K562 (cell line): ENCODE results near the gene HNRNPF. TPM values are rescaled to one million over a fixed set of nuclear protein-coding genes. Genes with fewer than 3 reads are reported as not detected.

Experiments used
- ATAC-seq: fragments of 200-7000 bp; cut with Tn5 transposase; 3 replicates; pipeline ENCODE4 v1.9.1; 2020; ENCODE audit warnings: moderate library complexity
- BruUV-seq: library from RNA; stranded (reverse); fragments of 400-500 nt; replicated peaks from 2 replicates; lab custom pipeline; 2021; lab: Mats Ljungman, UMichigan
- CTCF ChIA-PET: fragments of 300-600 bp; formaldehyde crosslinking; extraction: SDS; loops from one replicate; lab custom pipeline; 2021; ENCODE audit warnings: low intra/inter-chr PET ratio; lab: Yijun Ruan, JAX
- POLR2A ChIA-PET: fragments of 300-600, 350-650 bp; sonication (Branson Sonifier 250); formaldehyde crosslinking; extraction: SDS; loops from one replicate; lab custom pipeline; 2021; ENCODE audit warnings: antibody characterized with exemption, inconsistent platforms; lab: Yijun Ruan, JAX
- DNase-seq, 4 experiments: peaks; one replicate each; pipeline versions ENCODE4 v3.0.0 to v3.0.0-alpha.2; 2011 to 2018; ENCODE audit warnings: low spot score in 3 of 4, mixed read lengths in 3 of 4; ENCODE audit errors: extremely low read depth in 1 of 4
- FAIRE-seq: peaks from 2 replicates; lab custom pipeline; 2011; peaks lifted over from hg19 to GRCh38; lab: Jason Lieb, UNC
- H2AFZ ChIP-seq: 2 replicates; pipeline ENCODE4 v1.6.0; 2011; ENCODE audit warnings: low read depth, low read length, control low read depth, inconsistent platforms
- H3K27ac ChIP-seq: fragments of 200-600 bp; 3 replicates; pipeline ENCODE4 v1.8.0; 2011; ENCODE audit warnings: low read depth, mild to moderate bottlenecking, control low read depth, inconsistent platforms, low read length, moderate library complexity, mixed read lengths; ENCODE audit errors: extremely low read depth
- H3K27me3 ChIP-seq, 2 experiments: fragments of 300-600 bp in 1 of 2; 2 replicates in 1 of 2; 3 replicates in 1 of 2; pipeline versions ENCODE4 v1.6.0 to v1.8.0; 2011; ENCODE audit warnings: inconsistent platforms in 2 of 2, low read length in 2 of 2, mild to moderate bottlenecking in 1 of 2, mixed read lengths in 1 of 2, moderate library complexity in 1 of 2; ENCODE audit not compliant: control insufficient read depth in 2 of 2, insufficient read depth in 2 of 2
- H3K36me3 ChIP-seq: fragments of 300-600 bp; 3 replicates; pipeline ENCODE4 v1.8.0; 2011; ENCODE audit warnings: mild to moderate bottlenecking, low read length, inconsistent platforms; ENCODE audit not compliant: control insufficient read depth, insufficient read depth
- H3K4me1 ChIP-seq, 2 experiments: fragments of 200-600 bp in 1 of 2; replicated peaks in 1 of 2; 2 replicates in 1 of 2; 3 replicates in 1 of 2; pipeline versions ENCODE4 v1.5.1 to v1.8.0; 2011; ENCODE audit warnings: inconsistent platforms in 2 of 2, low read length in 2 of 2, mild to moderate bottlenecking in 1 of 2, mixed read lengths in 1 of 2, moderate library complexity in 1 of 2; ENCODE audit not compliant: control insufficient read depth in 2 of 2, insufficient read depth in 2 of 2
- H3K4me2 ChIP-seq: 2 replicates; pipeline ENCODE4 v1.6.1; 2011; ENCODE audit warnings: low read length, control low read depth, inconsistent platforms, mixed read lengths; ENCODE audit not compliant: insufficient read depth
- H3K4me3 ChIP-seq: fragments of 200-600 bp; sonication (generic), shearing (Covaris generic); 2 replicates; pipeline ENCODE4 v1.5.1; 2016; ENCODE audit warnings: control low read depth, inconsistent platforms
- H3K79me2 ChIP-seq: fragments of 200-600 bp; 3 replicates; pipeline ENCODE4 v1.8.0; 2011; ENCODE audit warnings: low read length, inconsistent platforms; ENCODE audit not compliant: control insufficient read depth, insufficient read depth
- H3K9ac ChIP-seq, 2 experiments: 2 replicates each; pipeline versions ENCODE4 v1.6.0 to v1.6.1; 2011; ENCODE audit warnings: low read depth in 2 of 2, low read length in 2 of 2, control low read depth in 1 of 2, inconsistent platforms in 1 of 2, mild to moderate bottlenecking in 1 of 2, mixed read lengths in 1 of 2; ENCODE audit not compliant: insufficient read depth in 1 of 2
- H3K9me1 ChIP-seq: one replicate; pipeline ENCODE4 v1.6.0; 2011; ENCODE audit warnings: inconsistent platforms, mild to moderate bottlenecking, low read length, moderate library complexity; ENCODE audit not compliant: control insufficient read depth, insufficient read depth
- H3K9me3 ChIP-seq: replicated peaks from 2 replicates; pipeline ENCODE4 v1.5.1; 2011; ENCODE audit warnings: low read depth, low read length, inconsistent platforms; ENCODE audit not compliant: control insufficient read depth, insufficient read depth
- H4K20me1 ChIP-seq: replicated peaks from 2 replicates; pipeline ENCODE4 v1.6.1; 2011; ENCODE audit warnings: low read length, inconsistent platforms, mixed read lengths; ENCODE audit not compliant: control insufficient read depth, insufficient read depth
- BHLHE40 ChIP-seq: IDR thresholded peaks from 2 replicates; pipeline ENCODE4 v1.6.1; 2011; ENCODE audit warnings: low read length, improper control_type of control experiment
- CBX2 ChIP-seq: fragments of 200-600 bp; sonication (generic); IDR thresholded peaks from one replicate; pipeline ENCODE4 v1.6.1; 2012; ENCODE audit warnings: mild to moderate bottlenecking, low read length, inconsistent platforms; ENCODE audit not compliant: insufficient read depth, poor library complexity, severe bottlenecking
- EP400 ChIP-seq: fragments of 450-650 bp; IDR thresholded peaks from 2 replicates; pipeline ENCODE4 v1.6.1; 2017; ENCODE audit warnings: antibody characterized with exemption, mild to moderate bottlenecking, moderate library complexity
- ILF3 ChIP-seq: fragments of 450-650 bp; IDR thresholded peaks from 2 replicates; pipeline ENCODE4 v1.6.1; 2018; ENCODE audit warnings: antibody characterized with exemption, mild to moderate bottlenecking, moderate library complexity, borderline replicate concordance
- NR2C1 ChIP-seq, 2 experiments: fragments of 450-650 bp; IDR thresholded peaks; 2 replicates each; pipeline ENCODE4 v1.6.1; 2017; ENCODE audit warnings: mild to moderate bottlenecking in 2 of 2, antibody characterized with exemption in 1 of 2, inconsistent platforms in 1 of 2, missing compliant biosample characterization in 1 of 2, missing genetic modification characterization in 1 of 2
- SMC3 ChIP-seq: conservative IDR thresholded peaks from 2 replicates; pipeline ENCODE4 v1.6.1; 2011; ENCODE audit warnings: low read depth, low read length, improper control_type of control experiment; ENCODE audit not compliant: insufficient read depth
- TARDBP ChIP-seq: fragments of 450-650 bp; IDR thresholded peaks from 2 replicates; pipeline ENCODE4 v1.6.1; 2016
- TBP ChIP-seq: optimal IDR thresholded peaks from 2 replicates; pipeline ENCODE3; 2011; ENCODE audit warnings: low read depth, low read length, improper control_type of control experiment
- ZBTB26 ChIP-seq: fragments of 450-650 bp; formaldehyde crosslinking; IDR thresholded peaks from 2 replicates; pipeline ENCODE4 v1.4.0; 2022; ENCODE audit warnings: missing genetic modification characterization
- ZBTB33 ChIP-seq: sonication (generic); formaldehyde crosslinking; IDR thresholded peaks from 2 replicates; pipeline ENCODE4 v1.8.1; 2023; ENCODE audit warnings: mild to moderate bottlenecking, missing genetic modification reagents
- ZNF76 ChIP-seq: fragments of 250-450 bp; sonication (Bioruptor Pico); IDR thresholded peaks from 2 replicates; pipeline ENCODE4 v1.4.0; 2020; ENCODE audit warnings: mild to moderate bottlenecking, moderate library complexity, borderline replicate concordance
- WGBS: fragments of 100-300 bp; shearing (Covaris generic); methylation state at CpG from one replicate; pipeline ENCODE4 v1.1.6; 2016; ENCODE audit warnings: low coverage, mixed read lengths; ENCODE audit not compliant: insufficient coverage; ENCODE audit errors: missing lambda C conversion rate; 5-methylcytosine and 5-hydroxymethylcytosine counted together
- in situ Hi-C: fragments of 300-500 bp; cut with MboI; formaldehyde crosslinking; loops from 4 replicates; pipeline ENCODE4 v1.15.0; 2018; ENCODE audit warnings: inconsistent platforms, mixed read lengths
- intact Hi-C: fragments of 100-400 bp; cut with micrococcal nuclease; formaldehyde crosslinking; loops from 2 replicates; pipeline ENCODE4 v1.14.2; 2022
- polyA plus RNA-seq, 8 experiments: library from polyadenylated mRNA; depleted of rRNA in 4 of 8; stranded (reverse) in 5 of 8; unstranded in 3 of 8; fragments of >200 nt; fragmentation: Nextera tagmentation in 2 of 8; fragmentation: Illumina TruSeq in 1 of 8; extraction: Ambion mirVana in 2 of 8; extraction: Trizol in 1 of 8; gene quantifications; 2 replicates each; pipeline versions ENCODE4 v1.2.1 to v1.2.3, GENCODE V29; 2011 to 2014; ENCODE audit warnings: inconsistent platforms in 1 of 8, missing spikeins in 1 of 8
- total RNA-seq, 7 experiments: library from RNA; depleted of rRNA in 6 of 7; stranded (reverse); fragments of >200 nt in 6 of 7; fragmentation: Illumina TruSeq in 2 of 7; extraction: Trizol in 2 of 7; gene quantifications; 2 replicates each; pipeline versions ENCODE4 v1.2.1 to v1.2.3, GENCODE V29; 2011 to 2021; ENCODE audit warnings: low replicate concordance in 1 of 7
- TF ChIP-seq, protein P1 (sequence below): fragments of 450-650 bp; IDR thresholded peaks from 2 replicates; pipeline ENCODE4 v1.6.1; 2014; ENCODE audit warnings: low read depth, mild to moderate bottlenecking, moderate library complexity, borderline replicate concordance

HNRNPF gene
- total and polyA plus RNA-seq, 9 of the 15 experiments (the other 6 are each of a cell fraction or from before 2014, with no cell fraction given): 192 to 489 (median 416) TPM

DNA sequence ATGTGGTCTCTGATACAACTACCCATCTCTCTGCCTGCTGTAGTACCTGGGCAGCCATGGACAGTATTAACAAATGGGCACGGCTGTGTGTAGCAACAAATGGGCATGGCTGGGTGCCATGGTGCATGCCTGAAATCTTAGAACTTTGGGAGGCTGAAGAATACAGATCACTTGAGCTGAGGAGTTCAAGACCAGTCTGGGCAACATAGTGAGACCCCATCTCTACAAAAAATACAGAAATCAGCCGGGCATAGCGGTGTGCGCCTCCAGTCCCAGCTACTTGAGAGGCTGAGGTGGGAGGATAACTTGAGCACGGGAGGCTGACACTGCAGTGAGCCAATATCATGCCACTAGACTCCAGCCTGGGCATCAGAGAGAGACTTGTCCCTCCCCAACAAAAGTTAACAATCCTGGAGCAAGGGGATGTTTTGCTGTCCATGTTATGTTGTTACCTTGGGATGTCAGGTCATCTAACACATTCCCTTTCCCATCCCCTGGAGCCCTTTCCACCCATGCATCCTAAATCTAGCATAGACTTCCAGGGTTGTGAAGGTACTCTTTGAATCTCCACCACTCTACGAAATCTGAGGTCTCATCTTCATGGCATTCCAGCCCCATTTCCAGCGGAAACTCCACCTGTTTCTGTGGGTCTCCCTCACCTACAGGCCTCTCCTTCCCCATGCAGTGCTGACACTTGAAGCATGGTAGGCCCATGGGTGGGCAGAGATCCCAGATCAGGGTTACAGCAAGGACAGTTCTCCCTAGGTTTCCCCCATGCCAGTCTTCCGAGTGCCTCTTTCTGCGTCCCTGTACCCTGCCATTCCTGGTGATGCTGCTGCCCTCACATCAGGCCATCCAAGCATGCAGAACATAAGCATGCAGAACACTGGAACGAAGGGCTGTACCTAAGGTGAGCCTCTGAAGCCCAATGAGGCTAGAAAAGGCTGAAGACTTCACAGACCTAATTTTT lies 24.4 kb downstream of the HNRNPF start:
- WGBS: 64% methylated on average over 10 of the region's 10 CpGs
- Histone ChIP-seq H3K27me3 (no peaks in the 10 kb centered on the region), H3K27ac (no peak overlapping the region), H2AFZ (no peak overlapping the region), H3K9ac (no peak overlapping the region), H3K36me3 (peaks cover 49% of the 10 kb centered on the region), H3K79me2 (peaks cover 32% of the 10 kb centered on the region), H3K4me3 (no peak overlapping the region), H3K4me1 (peaks cover 4 to 6% of the 10 kb centered on the region in 2 experiments; a peak in 4 of 5 replicates), H3K9me1 (peaks cover 3% of the 10 kb centered on the region), H3K9me3 (no peaks in the 10 kb centered on the region), H4K20me1 (peaks cover 32% of the 10 kb centered on the region), H3K4me2 (no peak overlapping the region)
- ATAC-seq (peak; percentile 54), FAIRE-seq (no peak), DNase-seq (no peak)
- POLR2A ChIA-PET: interaction anchor here (0.7 to 9.4 kb wide), 11 partner anchors 7 to 75 kb away, joined by 3 to 73 read pairs (median 4); partner anchors contain the start of genes FXYD4 and ZNF487
- in situ Hi-C loops: no loop called here
- no TSS peak for BruUV-seq
- intact Hi-C loops: no loop called here
- CTCF ChIA-PET: no interaction called here
- TF ChIP-seq, protein P1, sequence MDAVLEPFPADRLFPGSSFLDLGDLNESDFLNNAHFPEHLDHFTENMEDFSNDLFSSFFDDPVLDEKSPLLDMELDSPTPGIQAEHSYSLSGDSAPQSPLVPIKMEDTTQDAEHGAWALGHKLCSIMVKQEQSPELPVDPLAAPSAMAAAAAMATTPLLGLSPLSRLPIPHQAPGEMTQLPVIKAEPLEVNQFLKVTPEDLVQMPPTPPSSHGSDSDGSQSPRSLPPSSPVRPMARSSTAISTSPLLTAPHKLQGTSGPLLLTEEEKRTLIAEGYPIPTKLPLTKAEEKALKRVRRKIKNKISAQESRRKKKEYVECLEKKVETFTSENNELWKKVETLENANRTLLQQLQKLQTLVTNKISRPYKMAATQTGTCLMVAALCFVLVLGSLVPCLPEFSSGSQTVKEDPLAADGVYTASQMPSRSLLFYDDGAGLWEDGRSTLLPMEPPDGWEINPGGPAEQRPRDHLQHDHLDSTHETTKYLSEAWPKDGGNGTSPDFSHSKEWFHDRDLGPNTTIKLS: no peak
- TF ChIP-seq TBP (no peak), ZBTB33 (peak; percentile 46; the same call in 1 of the 2 replicates), ILF3 (peak; percentile 30), TARDBP (peak; percentile 27; the same call in 1 of the 2 replicates), ZBTB26 (CRISPR knock-in tag) (peak; percentile 85), BHLHE40 (no peak), EP400 (no peak), SMC3 (no peak), NR2C1 (IDR thresholded peaks at IDR 0.05) (no peak), NR2C1 (tag; IDR thresholded peaks at IDR 0.05) (no peak), ZNF76 (no peak), CBX2 (no peak)
